ENCODE data around the gene SLC43A1. TPM values are rescaled to one million over a fixed set of nuclear protein-coding genes. Genes with fewer than 3 reads are reported as not detected.

Gene SLC43A1
- total RNA-seq, 1 experiment from 2014 or later = 11.8 TPM

- DNase-seq (ENCODE audit: low read depth, low spot score) = no peak
- H3K79me2 ChIP-seq (ENCODE audit: insufficient read depth, low read length) = no peaks in the 10 kb centered on the region
- ChIA-PET CTCF (no interaction called here), RAD21 (ENCODE audit: low non-redundant PET in 1 of 2, low total read pairs in 2 of 2, uncharacterized antibody in 2 of 2, unreplicated experiment in 2 of 2) (no interaction called here), POLR2A (no interaction called here)
- no peak overlapping the region for H2AFZ ChIP-seq (ENCODE audit: low read depth, low read length, poor library complexity, severe bottlenecking)
- TF ChIP-seq POLR2AphosphoS5 (IDR thresholded peaks at IDR 0.05; ENCODE audit: low read depth, low read length) (no peak), CTCF (IDR thresholded peaks at IDR 0.05 in 2 of 3, conservative IDR thresholded peaks at IDR 0.05 in 1 of 3; ENCODE audit: borderline replicate concordance in 1 of 3, insufficient read depth in 1 of 3, low read depth in 2 of 3, low read length in 2 of 3) (peak in 2 of 3 experiments; percentile 23 to 29; a peak in 3 of 6 replicates)
- no peaks in the 10 kb centered on the region for H3K27me3 ChIP-seq (ENCODE audit: insufficient read depth, low read length)
- no peaks in the 10 kb centered on the region for H3K9me2 ChIP-seq (ENCODE audit: insufficient read depth)
- H3K36me3 ChIP-seq (ENCODE audit: control insufficient read depth in 1 of 2, insufficient read depth in 2 of 2, low read length in 2 of 2) = no peaks in the 10 kb centered on the region; a peak in 1 of 4 replicates
- no peak overlapping the region for H3K4me2 ChIP-seq (ENCODE audit: low read length)
- no peak overlapping the region for H3K27ac ChIP-seq (ENCODE audit: low read depth, low read length)
- no peak overlapping the region for H3K9ac ChIP-seq (ENCODE audit: low read length)
- H4K20me1 ChIP-seq (ENCODE audit: insufficient read depth) = no peaks in the 10 kb centered on the region
- no peak overlapping the region for H3K4me3 ChIP-seq (replicated peaks in 1 of 2; ENCODE audit: low read depth in 1 of 2, low read length in 2 of 2)
- TSS peak; percentile 66 for BruUV-seq (replicated peaks)
- H3K4me1 ChIP-seq (ENCODE audit: control insufficient read depth in 1 of 2, insufficient read depth in 2 of 2, low read length in 2 of 2) = no peaks in the 10 kb centered on the region
- H3K9me3 ChIP-seq (ENCODE audit: control insufficient read depth in 1 of 2, insufficient read depth in 1 of 2, low read depth in 1 of 2, low read length in 2 of 2) = no peaks in the 10 kb centered on the region
- intact Hi-C loops (cut with micrococcal nuclease) = no loop called here
- peak; percentile 67 for ATAC-seq
Observed at GRCh38 chr11:57476757-57477506, 38.6 kb downstream of the SLC43A1 start.

GRCh38 chr11:57476047-57476756 lies 39.3 kb downstream of the SLC43A1 start:
- Histone ChIP-seq H3K36me3 (ENCODE audit: control insufficient read depth in 1 of 2, insufficient read depth in 2 of 2, low read length in 2 of 2) (no peaks in the 10 kb centered on the region; a peak in 1 of 4 replicates), H3K27ac (ENCODE audit: low read depth, low read length) (no peak overlapping the region), H4K20me1 (ENCODE audit: insufficient read depth) (no peaks in the 10 kb centered on the region), H3K27me3 (ENCODE audit: insufficient read depth, low read length) (no peaks in the 10 kb centered on the region), H3K4me2 (ENCODE audit: low read length) (no peak overlapping the region), H3K4me3 (replicated peaks in 1 of 2; ENCODE audit: low read depth in 1 of 2, low read length in 2 of 2) (no peak overlapping the region), H3K4me1 (ENCODE audit: control insufficient read depth in 1 of 2, insufficient read depth in 2 of 2, low read length in 2 of 2) (no peaks in the 10 kb centered on the region), H3K9me3 (ENCODE audit: control insufficient read depth in 1 of 2, insufficient read depth in 1 of 2, low read depth in 1 of 2, low read length in 2 of 2) (no peaks in the 10 kb centered on the region), H2AFZ (ENCODE audit: low read depth, low read length, poor library complexity, severe bottlenecking) (no peak overlapping the region), H3K9me2 (ENCODE audit: insufficient read depth) (no peaks in the 10 kb centered on the region), H3K79me2 (ENCODE audit: insufficient read depth, low read length) (no peaks in the 10 kb centered on the region), H3K9ac (ENCODE audit: low read length) (no peak overlapping the region)
- RAD21 ChIA-PET (ENCODE audit: low non-redundant PET in 1 of 2, low total read pairs in 2 of 2, uncharacterized antibody in 2 of 2, unreplicated experiment in 2 of 2) = no interaction called here
- BruUV-seq (replicated peaks) = no TSS peak
- TF ChIP-seq TCF7L2 (IDR thresholded peaks at IDR 0.05; ENCODE audit: borderline replicate concordance, extremely low read depth, insufficient read depth, insufficient read length) (no peak), EZH2phosphoT487 (IDR thresholded peaks at IDR 0.05; ENCODE audit: borderline replicate concordance) (no peak), EZH2 (IDR thresholded peaks at IDR 0.05) (no peak), ATF3 (IDR thresholded peaks at IDR 0.05) (no peak), ZBTB33 (IDR thresholded peaks at IDR 0.05; ENCODE audit: extremely low read depth, insufficient replicate concordance, low read length) (no peak), MAX (IDR thresholded peaks at IDR 0.05) (no peak), ZNF274 (IDR thresholded peaks at IDR 0.05; ENCODE audit: low read depth, low read length) (no peak)
- DNase-seq (ENCODE audit: low read depth, low spot score) (no peak), ATAC-seq (no peak)
- POLR2A ChIA-PET = no interaction called here
- intact Hi-C loops (cut with micrococcal nuclease) = no loop called here
- CTCF ChIA-PET = no interaction called here
